ENCODE measurements around the gene ITGA1.

- no peak for TF ChIP-seq CTCF (IDR thresholded peaks at IDR 0.05 in 4 of 5, conservative IDR thresholded peaks at IDR 0.05 in 1 of 5)
- TF ChIP-seq POLR2A (IDR thresholded peaks at IDR 0.05) = no peak
These were observed 46.6 kb downstream of the ITGA1 start for GRCh38 chr5:52834320-52834719.
